Muscle layer of colon (tissue), 2 donors: ENCODE measurements around the gene MYO1D.

Experiments
- H3K27ac ChIP-seq: one replicate; pipeline ENCODE4 v1.7.0; 2013; ENCODE audit warnings: low read depth, mild to moderate bottlenecking, low read length, moderate library complexity
- H3K27me3 ChIP-seq, 2 donors: one replicate each; pipeline ENCODE4 v1.7.0; 2013; ENCODE audit warnings: low read length in 2 of 2, mild to moderate bottlenecking in 2 of 2; ENCODE audit not compliant: insufficient read depth in 2 of 2, control insufficient read depth in 1 of 2
- H3K36me3 ChIP-seq: one replicate; pipeline ENCODE4 v1.7.0; 2013; ENCODE audit warnings: mild to moderate bottlenecking, low read length; ENCODE audit not compliant: insufficient read depth
- H3K4me1 ChIP-seq: one replicate; pipeline ENCODE4 v1.7.0; 2013; ENCODE audit warnings: mild to moderate bottlenecking, low read length; ENCODE audit not compliant: insufficient read depth
- H3K4me3 ChIP-seq, 2 donors: one replicate each; pipeline ENCODE4 v1.7.0; 2013; ENCODE audit warnings: low read length in 2 of 2, low read depth in 1 of 2, mild to moderate bottlenecking in 1 of 2, moderate library complexity in 1 of 2
- H3K9ac ChIP-seq: one replicate; pipeline ENCODE4 v1.7.0; 2013; ENCODE audit warnings: low read length
- H3K9me3 ChIP-seq: one replicate; pipeline ENCODE4 v1.7.0; 2013; ENCODE audit warnings: mild to moderate bottlenecking, low read length
- donor health status: abdominal sarcoma.
- donor health status: Adenocarcinoma of cecum.

MYO1D gene

GRCh38 chr17:32503251-32504165, 373.4 kb downstream of the MYO1D start:
- no peak overlapping the region for H3K4me3 ChIP-seq
- no peak overlapping the region for H3K27ac ChIP-seq
- no peak overlapping the region for H3K9ac ChIP-seq
- no peaks in the 10 kb centered on the region for H3K4me1 ChIP-seq
- H3K36me3 ChIP-seq, result no peaks in the 10 kb centered on the region
- H3K9me3 ChIP-seq, result no peaks in the 10 kb centered on the region
- no peaks in the 10 kb centered on the region for H3K27me3 ChIP-seq

DNA sequence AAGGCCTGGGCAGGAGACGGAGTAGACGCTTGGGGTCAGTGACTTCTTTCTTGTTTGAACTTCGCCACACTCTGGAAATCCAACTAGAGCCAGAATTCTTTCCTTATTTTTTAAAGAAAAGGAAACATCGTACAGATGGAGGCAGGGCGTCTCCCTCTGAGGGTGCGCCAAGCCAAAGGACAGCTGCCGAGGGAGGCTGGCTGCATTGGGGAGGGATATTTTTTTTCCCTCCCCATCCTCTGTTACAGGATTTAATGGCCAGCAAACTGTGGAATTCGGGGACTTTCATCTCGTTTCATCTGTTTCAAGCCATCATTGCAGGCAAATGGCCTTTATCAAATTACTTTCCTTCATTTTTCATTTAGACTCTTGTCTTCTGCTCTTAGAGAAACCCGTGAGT, 374.2 kb downstream of the MYO1D start:
- no peaks in the 10 kb centered on the region for H3K4me1 ChIP-seq
- no peaks in the 10 kb centered on the region for H3K27me3 ChIP-seq
- H3K9me3 ChIP-seq, result no peaks in the 10 kb centered on the region
- no peak overlapping the region for H3K4me3 ChIP-seq
- no peak overlapping the region for H3K27ac ChIP-seq
- H3K36me3 ChIP-seq, result no peaks in the 10 kb centered on the region
- H3K9ac ChIP-seq, result no peak overlapping the region

- no peak overlapping the region for H3K27ac ChIP-seq
- H3K9me3 ChIP-seq, result no peaks in the 10 kb centered on the region
- H3K9ac ChIP-seq, result no peak overlapping the region
- no peak overlapping the region for H3K4me3 ChIP-seq
- no peaks in the 10 kb centered on the region for H3K27me3 ChIP-seq
- H3K36me3 ChIP-seq, result no peaks in the 10 kb centered on the region
- H3K4me1 ChIP-seq, result no peaks in the 10 kb centered on the region
Observed at GRCh38 chr17:32502013-32502412, 374.9 kb downstream of the MYO1D start.

DNA sequence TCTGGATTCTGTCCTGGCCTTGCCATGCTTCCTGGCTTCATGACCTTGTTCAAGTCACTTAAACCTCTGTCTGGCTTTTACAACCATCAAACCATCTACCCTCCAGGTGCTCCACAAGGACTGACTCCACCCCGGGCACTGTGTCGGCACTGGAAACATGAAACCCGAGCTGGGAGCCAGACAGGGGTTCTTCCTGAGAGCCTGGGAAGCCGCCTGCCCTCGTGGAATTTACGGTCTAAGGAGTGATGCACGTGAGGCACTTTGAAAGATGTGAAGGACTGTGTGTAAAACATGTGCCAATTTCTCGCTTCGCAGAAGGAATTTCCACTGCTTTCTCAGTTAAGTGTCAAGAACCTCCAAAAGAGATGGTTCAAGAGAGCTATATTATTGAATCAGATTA, 378.5 kb downstream of the MYO1D start:
- Histone ChIP-seq H3K36me3 (no peaks in the 10 kb centered on the region), H3K27ac (no peak overlapping the region), H3K4me3 (no peak overlapping the region), H3K4me1 (peaks cover 6% of the 10 kb centered on the region), H3K9ac (no peak overlapping the region), H3K27me3 (no peaks in the 10 kb centered on the region), H3K9me3 (no peaks in the 10 kb centered on the region)

DNA sequence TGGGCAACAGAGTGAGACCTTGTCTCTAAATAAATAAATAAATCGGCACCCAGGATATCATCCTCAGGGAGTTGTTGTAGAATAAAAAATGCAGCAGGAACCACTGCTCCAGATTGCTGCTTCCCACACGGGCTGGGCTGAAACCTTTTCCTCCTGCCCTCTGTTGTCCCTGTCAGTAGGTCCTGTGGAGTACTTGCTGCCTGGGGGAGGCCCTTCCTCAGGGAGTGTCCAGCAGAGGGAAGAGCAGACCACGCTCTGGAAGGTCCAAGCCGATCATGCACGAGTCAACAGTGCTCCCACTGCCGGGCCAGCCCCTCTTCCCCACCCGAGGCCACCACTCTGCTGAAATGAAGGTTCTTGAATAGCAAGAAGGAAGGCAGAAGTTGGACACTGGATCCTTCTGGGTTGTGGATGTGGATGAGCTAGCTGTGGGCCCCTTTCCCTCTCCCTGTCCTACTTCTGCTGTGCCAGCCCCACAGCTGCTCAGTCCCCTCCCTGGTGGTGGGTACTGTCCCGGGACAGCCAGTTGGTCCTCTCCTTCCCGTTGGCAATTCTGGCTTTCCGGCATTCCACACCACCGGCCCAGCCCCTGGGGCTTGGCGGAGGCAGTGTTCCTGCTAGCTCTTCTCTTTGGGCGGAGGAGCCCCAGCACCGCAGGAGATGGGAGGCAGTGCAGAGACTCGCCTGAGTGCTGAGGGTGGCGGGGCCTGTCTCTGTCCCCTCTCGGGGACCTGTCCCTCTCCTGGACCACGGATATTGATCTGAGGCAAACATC, 379.3 kb downstream of the MYO1D start:
- no peaks in the 10 kb centered on the region for H3K36me3 ChIP-seq

DNA sequence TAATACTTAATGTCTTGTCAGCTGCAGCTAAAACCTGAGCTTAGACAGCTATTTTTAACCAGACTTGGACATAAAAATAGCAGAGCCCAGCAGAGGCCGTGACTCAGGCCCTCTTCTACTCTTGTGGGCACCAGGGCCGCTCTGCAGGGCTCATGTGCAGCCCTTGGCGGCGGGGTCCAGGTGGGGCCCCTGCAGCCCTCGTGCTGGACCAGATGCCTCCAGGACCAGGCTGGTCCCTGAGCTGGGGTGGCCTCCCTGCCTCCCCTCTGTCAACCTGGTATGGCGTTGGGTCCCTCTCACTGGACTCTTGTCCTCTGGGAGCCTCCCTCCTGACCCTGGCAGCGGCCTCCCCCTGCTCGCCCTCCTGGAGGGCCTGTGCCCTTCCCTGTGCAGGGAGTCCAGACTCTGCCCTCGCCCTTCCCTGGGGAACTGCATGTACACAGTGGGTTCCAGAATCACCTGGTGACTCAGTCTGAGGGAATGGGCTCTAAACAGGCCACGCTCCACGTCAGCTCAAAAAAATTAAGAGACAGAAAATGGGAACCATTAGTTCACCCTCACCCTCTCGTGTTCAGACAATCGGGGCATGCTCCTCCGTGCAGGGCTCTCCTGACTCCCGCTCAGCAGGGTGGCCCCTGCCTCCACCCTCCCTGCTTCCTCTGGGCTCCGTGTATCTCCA, 380.4 kb downstream of the MYO1D start:
- H3K27ac ChIP-seq, result no peak overlapping the region
- no peaks in the 10 kb centered on the region for H3K36me3 ChIP-seq
- H3K4me3 ChIP-seq, result no peak overlapping the region
- H3K9ac ChIP-seq, result no peak overlapping the region
- H3K9me3 ChIP-seq, result no peaks in the 10 kb centered on the region
- peaks cover 6% of the 10 kb centered on the region for H3K4me1 ChIP-seq
- no peaks in the 10 kb centered on the region for H3K27me3 ChIP-seq

More for the DNA sequence above, 379.3 kb downstream of the MYO1D start:
- H3K4me1 ChIP-seq, result peaks cover 6% of the 10 kb centered on the region
- no peak overlapping the region for H3K4me3 ChIP-seq
- no peaks in the 10 kb centered on the region for H3K27me3 ChIP-seq
- H3K9ac ChIP-seq, result no peak overlapping the region
- H3K9me3 ChIP-seq, result no peaks in the 10 kb centered on the region
- no peak overlapping the region for H3K27ac ChIP-seq

- H3K9me3 ChIP-seq, result no peaks in the 10 kb centered on the region
- no peak overlapping the region for H3K9ac ChIP-seq
- no peaks in the 10 kb centered on the region for H3K36me3 ChIP-seq
- H3K27me3 ChIP-seq, result no peaks in the 10 kb centered on the region
- peaks cover 6% of the 10 kb centered on the region for H3K4me1 ChIP-seq
- no peak overlapping the region for H3K27ac ChIP-seq
- peak overlapping the region in 1 of 2 donors; percentile 27 for H3K4me3 ChIP-seq
Observed at GRCh38 chr17:32495359-32496231, 381.3 kb downstream of the MYO1D start.

- Histone ChIP-seq H3K9ac (no peak overlapping the region), H3K27ac (no peak overlapping the region), H3K36me3 (no peaks in the 10 kb centered on the region), H3K4me1 (peaks cover 6% of the 10 kb centered on the region), H3K9me3 (no peaks in the 10 kb centered on the region), H3K4me3 (no peak overlapping the region), H3K27me3 (no peaks in the 10 kb centered on the region)
Observed at GRCh38 chr17:32494621-32495358, 382.1 kb downstream of the MYO1D start.

DNA sequence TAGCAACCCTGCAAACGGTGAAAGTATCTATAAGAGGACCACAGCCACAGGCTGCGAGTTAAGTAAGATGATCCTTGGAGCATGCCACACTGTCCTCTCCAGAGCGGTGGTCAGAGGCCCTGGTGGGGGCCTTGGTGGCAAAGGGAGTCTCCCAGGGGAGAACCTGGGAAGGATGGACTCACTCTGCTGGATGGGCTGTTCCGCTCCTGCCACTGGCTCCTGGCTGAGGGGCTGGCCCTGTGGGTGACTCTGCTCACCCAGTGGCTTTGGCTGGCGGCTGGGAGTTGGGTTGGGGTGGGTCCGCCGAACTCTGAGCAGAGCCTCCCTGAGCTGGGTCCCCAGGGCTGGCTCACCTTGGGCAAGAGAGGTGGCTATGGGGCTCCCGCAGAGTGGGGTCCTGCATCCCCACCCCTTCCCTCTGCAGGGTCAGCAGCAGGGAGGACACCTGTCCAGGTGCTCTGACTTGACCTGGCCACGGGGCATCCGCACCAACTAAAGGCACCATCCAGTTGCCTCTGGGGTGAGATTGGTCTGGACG, 382.9 kb downstream of the MYO1D start:
- H3K4me1 ChIP-seq, result peaks cover 6% of the 10 kb centered on the region
- no peaks in the 10 kb centered on the region for H3K9me3 ChIP-seq
- no peak overlapping the region for H3K9ac ChIP-seq
- H3K27ac ChIP-seq, result no peak overlapping the region
- H3K27me3 ChIP-seq, result no peaks in the 10 kb centered on the region
- no peak overlapping the region for H3K4me3 ChIP-seq
- H3K36me3 ChIP-seq, result no peaks in the 10 kb centered on the region

- Histone ChIP-seq H3K27me3 (no peaks in the 10 kb centered on the region), H3K4me1 (peaks cover 6% of the 10 kb centered on the region), H3K9me3 (no peaks in the 10 kb centered on the region), H3K36me3 (no peaks in the 10 kb centered on the region), H3K9ac (no peak overlapping the region), H3K4me3 (no peak overlapping the region), H3K27ac (no peak overlapping the region)
Observed at GRCh38 chr17:32493571-32493970, 383.4 kb downstream of the MYO1D start.
